NCI-H2081 (cell line): Measurements from ENCODE around the gene MATN1.

Experiments
- DNase-seq, 2 experiments: peaks; one replicate each; lab custom pipeline; 2025; lab: John Stamatoyannopoulos, UW

The MATN1 gene

GRCh38 chr1:30757352-30758120 is 34.2 kb upstream of the MATN1 start, which contains the start of gene LAPTM5:
Gene LAPTM5 (minus strand): TSS chr1:30757774. CDS start chr1:30757745, 29 bp downstream.
- DNase-seq, result no peak

- no peak for DNase-seq
These were observed 33.4 kb upstream of the MATN1 start for GRCh38 chr1:30756545-30757351.

GRCh38 chr1:30756206-30756544 is 32.8 kb upstream of the MATN1 start:
- no peak for DNase-seq

- no peak for DNase-seq
These were observed 32.4 kb upstream of the MATN1 start for GRCh38 chr1:30755746-30756145.

- no peak for DNase-seq
These were observed 31.9 kb upstream of the MATN1 start for GRCh38 chr1:30755334-30755733.

- DNase-seq, result no peak
These were observed 31.3 kb upstream of the MATN1 start for GRCh38 chr1:30754684-30755171.

- DNase-seq, result no peak
These were observed 30.3 kb upstream of the MATN1 start for GRCh38 chr1:30753660-30754123.

GRCh38 chr1:30753118-30753517 is 29.7 kb upstream of the MATN1 start:
- DNase-seq, result no peak

- no peak for DNase-seq
These were observed 29.2 kb upstream of the MATN1 start for GRCh38 chr1:30752651-30752908.

- DNase-seq, result no peak
These were observed 28.7 kb upstream of the MATN1 start for GRCh38 chr1:30751830-30752650.

GRCh38 chr1:30750731-30751291 is 27.4 kb upstream of the MATN1 start:
- no peak for DNase-seq

- DNase-seq, result no peak
These were observed 26.6 kb upstream of the MATN1 start for GRCh38 chr1:30749691-30750583.

GRCh38 chr1:30748699-30749401 is 25.5 kb upstream of the MATN1 start:
- no peak for DNase-seq

- DNase-seq, result no peak
These were observed 24.8 kb upstream of the MATN1 start for GRCh38 chr1:30748098-30748698.

GRCh38 chr1:30747033-30748008 is 23.9 kb upstream of the MATN1 start:
- DNase-seq, result no peak

GRCh38 chr1:30746212-30747032 is 23.0 kb upstream of the MATN1 start:
- DNase-seq, result no peak

- no peak for DNase-seq
These were observed 22.4 kb upstream of the MATN1 start for GRCh38 chr1:30745834-30746208.
